D721Med (cell line): ENCODE results near the gene NUDT3.

ENCODE experiments used
- DNase-seq: peaks from one replicate; pipeline ENCODE4 v3.0.0; 2011; ENCODE audit warnings: low spot score; ENCODE audit not compliant: insufficient read length
- FAIRE-seq: peaks from 2 replicates; lab custom pipeline; 2011; peaks lifted over from hg19 to GRCh38; lab: Jason Lieb, UNC
- CTCF ChIP-seq: IDR thresholded peaks from 2 replicates; pipeline ENCODE4 v1.5.1; 2012; ENCODE audit warnings: mild to moderate bottlenecking, control low read depth; ENCODE audit not compliant: insufficient read depth; ENCODE audit errors: missing control alignments

Gene NUDT3

GRCh38 chr6:34392497-34393190, at the start of gene NUDT3:
Gene NUDT3, minus strand, starts transcription at chr6:34392669. Its CDS starts 307 bp downstream, at chr6:34392362.
- FAIRE-seq (no peak), DNase-seq (peak; percentile 73)
- peak; percentile 60 for TF ChIP-seq CTCF

GRCh38 chr6:34441526-34441925, 49.1 kb upstream of the NUDT3 start:
- FAIRE-seq (no peak), DNase-seq (no peak)
- TF ChIP-seq CTCF, result no peak

GRCh38 chr6:34439442-34439841, 47.0 kb upstream of the NUDT3 start:
- DNase-seq (no peak), FAIRE-seq (no peak)
- TF ChIP-seq CTCF, result no peak

- FAIRE-seq, result no peak
- no peak for DNase-seq
- TF ChIP-seq CTCF, result no peak
Measured at GRCh38 chr6:34438705-34439104, 46.2 kb upstream of the NUDT3 start.

- no peak for DNase-seq
- TF ChIP-seq CTCF, result no peak
- FAIRE-seq, result no peak
Measured at GRCh38 chr6:34437644-34437970, 45.1 kb upstream of the NUDT3 start.

GRCh38 chr6:34436803-34437643, 44.6 kb upstream of the NUDT3 start:
- TF ChIP-seq CTCF, result no peak
- FAIRE-seq, result no peak
- DNase-seq, result no peak

- no peak for TF ChIP-seq CTCF
- no peak for FAIRE-seq
- no peak for DNase-seq
Measured at GRCh38 chr6:34435916-34436315, 43.4 kb upstream of the NUDT3 start.
